Heart left ventricle (tissue), 13 donors: Measurements from ENCODE around the gene REXO2.

Experiments
- POLR2A ChIP-seq, 2 donors: fragments of 450-650 bp; IDR thresholded peaks; one replicate each; pipeline ENCODE4 v1.6.1; 2017; ENCODE audit warnings: antibody characterized with exemption in 2 of 2, mild to moderate bottlenecking in 2 of 2, moderate library complexity in 2 of 2
- TF ChIP-seq, protein P1 (sequence below), 12 donors: fragments of 200-600 bp; sonication (generic) in 4 of 12; IDR thresholded peaks; one replicate each; pipeline versions ENCODE4 v1.5.0 to v1.8.0; 2018 to 2022; ENCODE audit warnings: antibody characterized with exemption in 12 of 12, mild to moderate bottlenecking in 5 of 12
- donor health status: ischemic (EF 13 %, LVEDD 7.1; RV severe dilation, severe dysfunction).
- donor health status: DM: no; HTN: yes; CAD: no.
- donor health status: DM: no; HTN: no; CAD: no.
- donor health status: ischemic (EF 25% LVEDD 6.9; RV normal size, moderate dysfunction).
- donor health status: ischemic (EF 25% LVEDD 5.7; RV mildly dilated, moderate dysfunction).
- donor health status: ischemic (EF 35%, LVEDD 5.7; RV mildly dilated, moderate dysfunction).
- donor health status: nonischemic (EF 11% LVEDD 7.7; RV severe dilation, severe dysfunction).
- donor health status: DM: yes; HTN: yes; CAD: no.
- donor health status: PGD.
- donor health status: ischemic (EF 29% LVEDD 5.4; RV normal size, mild dysfunction).
- donor health status: nonischemic (EF 23%, LVEDD 6.1; RV moderate dilation, normal function).

DNA sequence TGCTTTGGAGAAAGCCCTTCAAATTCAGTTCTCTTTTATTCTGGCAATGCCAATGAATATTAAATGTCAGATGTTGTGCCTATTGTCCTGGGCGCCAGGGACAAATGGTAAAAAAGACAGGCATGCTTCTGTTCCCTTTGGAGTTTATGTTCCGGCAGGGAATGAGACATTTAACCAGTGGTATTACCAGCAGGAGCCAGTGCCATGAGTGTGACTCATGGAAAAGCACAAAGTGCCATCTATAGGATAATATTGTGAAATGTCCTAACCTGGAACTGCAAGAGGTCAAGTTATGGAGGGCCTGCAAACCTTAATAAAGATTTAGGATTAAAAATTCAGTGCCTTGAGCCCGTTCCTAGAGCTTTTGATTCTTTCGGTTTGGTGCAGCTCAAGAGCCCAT is 39.5 kb downstream of the REXO2 start:
- TF ChIP-seq, protein P1, sequence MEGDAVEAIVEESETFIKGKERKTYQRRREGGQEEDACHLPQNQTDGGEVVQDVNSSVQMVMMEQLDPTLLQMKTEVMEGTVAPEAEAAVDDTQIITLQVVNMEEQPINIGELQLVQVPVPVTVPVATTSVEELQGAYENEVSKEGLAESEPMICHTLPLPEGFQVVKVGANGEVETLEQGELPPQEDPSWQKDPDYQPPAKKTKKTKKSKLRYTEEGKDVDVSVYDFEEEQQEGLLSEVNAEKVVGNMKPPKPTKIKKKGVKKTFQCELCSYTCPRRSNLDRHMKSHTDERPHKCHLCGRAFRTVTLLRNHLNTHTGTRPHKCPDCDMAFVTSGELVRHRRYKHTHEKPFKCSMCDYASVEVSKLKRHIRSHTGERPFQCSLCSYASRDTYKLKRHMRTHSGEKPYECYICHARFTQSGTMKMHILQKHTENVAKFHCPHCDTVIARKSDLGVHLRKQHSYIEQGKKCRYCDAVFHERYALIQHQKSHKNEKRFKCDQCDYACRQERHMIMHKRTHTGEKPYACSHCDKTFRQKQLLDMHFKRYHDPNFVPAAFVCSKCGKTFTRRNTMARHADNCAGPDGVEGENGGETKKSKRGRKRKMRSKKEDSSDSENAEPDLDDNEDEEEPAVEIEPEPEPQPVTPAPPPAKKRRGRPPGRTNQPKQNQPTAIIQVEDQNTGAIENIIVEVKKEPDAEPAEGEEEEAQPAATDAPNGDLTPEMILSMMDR (IDR thresholded peaks at IDR 0.05), result peak in 1 of 12 donors; percentile 21
- no peak for TF ChIP-seq POLR2A (IDR thresholded peaks at IDR 0.05)
